NCI-H1417 treated with DMSO at 0.1 percent for 48 hours (cell line): Measurements from ENCODE around the gene PSMC6.
"Not testable (repeated sequence)": the region's sequence is repeated elsewhere in the genome, so short reads cannot be mapped to it uniquely, and the experiment has no call there.

Experiments used
- DNase-seq: peaks from one replicate; lab custom pipeline; 2025; lab: John Stamatoyannopoulos, UW

Gene PSMC6

DNA sequence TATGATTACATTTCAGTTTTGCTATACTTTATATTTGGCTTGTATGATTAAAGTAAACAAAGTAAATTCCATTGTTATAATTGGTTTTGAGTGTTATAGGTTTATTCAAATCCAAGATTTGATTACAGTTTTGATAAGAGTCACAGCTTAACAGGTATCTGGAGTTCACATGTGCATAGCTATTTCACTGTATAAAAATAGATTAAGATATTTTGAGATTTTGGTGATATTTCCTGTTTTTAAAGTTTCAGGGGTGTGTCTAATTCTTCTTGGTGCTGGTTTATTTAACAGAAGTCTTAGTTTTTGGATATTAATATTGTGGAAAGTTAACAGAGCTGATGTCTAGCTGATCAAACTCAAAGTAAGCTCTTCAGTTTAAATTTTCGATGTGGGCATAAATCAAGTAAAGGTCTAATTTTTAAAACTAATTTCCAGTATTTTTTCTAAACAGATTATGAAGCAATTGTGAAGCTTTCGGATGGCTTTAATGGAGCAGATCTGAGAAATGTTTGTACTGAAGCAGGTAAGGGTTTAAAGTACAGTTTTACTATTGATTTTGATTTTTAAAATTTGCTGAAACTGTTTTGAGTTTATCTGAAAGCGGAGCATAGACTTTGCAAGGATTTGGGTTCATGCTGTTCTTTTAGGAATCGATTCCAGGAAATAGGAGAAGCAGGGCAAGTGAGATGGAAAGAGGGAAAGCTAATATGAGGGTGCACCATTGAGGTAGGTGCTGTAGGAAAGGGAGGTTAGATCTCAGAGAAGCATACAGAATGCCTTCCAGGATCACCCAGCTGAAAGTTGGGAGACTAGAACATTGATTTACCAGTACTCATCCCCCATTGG is 16.7 kb downstream of the PSMC6 start:
- no peak for DNase-seq

DNA sequence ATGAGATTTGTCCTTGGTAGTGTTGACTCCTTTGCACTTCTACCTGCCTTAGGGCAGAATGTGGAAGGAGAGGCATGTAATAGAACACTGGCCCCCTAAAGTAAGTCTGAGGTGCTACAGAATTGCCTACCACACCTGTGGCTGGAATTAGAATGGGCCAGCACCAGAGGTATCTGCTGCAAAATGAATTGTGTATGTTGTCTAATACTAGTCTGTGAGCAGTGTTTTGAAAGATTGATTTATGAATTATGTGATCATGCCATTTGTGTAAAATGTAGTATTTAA is 17.3 kb downstream of the PSMC6 start:
- DNase-seq, result no peak

DNA sequence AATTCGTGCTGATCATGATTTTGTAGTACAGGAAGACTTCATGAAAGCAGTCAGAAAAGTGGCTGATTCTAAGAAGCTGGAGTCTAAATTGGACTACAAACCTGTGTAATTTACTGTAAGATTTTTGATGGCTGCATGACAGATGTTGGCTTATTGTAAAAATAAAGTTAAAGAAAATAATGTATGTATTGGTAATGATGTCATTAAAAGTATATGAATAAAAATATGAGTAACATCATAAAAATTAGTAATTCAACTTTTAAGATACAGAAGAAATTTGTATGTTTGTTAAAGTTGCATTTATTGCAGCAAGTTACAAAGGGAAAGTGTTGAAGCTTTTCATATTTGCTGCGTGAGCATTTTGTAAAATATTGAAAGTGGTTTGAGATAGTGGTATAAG is 20.5 kb downstream of the PSMC6 start:
- DNase-seq, result not testable (repeated sequence)

DNA sequence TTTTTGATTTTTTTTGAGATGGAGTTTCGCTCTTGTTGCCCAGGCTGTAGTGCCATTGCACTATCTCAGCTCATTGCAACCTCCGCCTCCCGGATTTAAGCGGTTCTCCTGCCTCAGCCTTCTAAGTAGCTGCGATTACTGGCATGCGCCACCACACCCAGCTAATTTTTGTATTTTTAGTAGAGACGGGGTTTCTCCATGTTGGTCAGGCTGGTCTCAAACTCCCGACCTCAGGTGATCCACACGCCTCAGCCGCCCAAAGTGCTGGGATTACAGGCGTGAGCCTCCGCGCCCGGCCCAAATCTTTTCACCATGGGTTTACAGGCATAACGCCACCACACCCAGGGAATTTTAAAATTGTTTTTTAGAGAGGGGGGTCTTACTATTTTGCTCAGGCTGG is 22.0 kb downstream of the PSMC6 start:
- not testable (repeated sequence) for DNase-seq

DNA sequence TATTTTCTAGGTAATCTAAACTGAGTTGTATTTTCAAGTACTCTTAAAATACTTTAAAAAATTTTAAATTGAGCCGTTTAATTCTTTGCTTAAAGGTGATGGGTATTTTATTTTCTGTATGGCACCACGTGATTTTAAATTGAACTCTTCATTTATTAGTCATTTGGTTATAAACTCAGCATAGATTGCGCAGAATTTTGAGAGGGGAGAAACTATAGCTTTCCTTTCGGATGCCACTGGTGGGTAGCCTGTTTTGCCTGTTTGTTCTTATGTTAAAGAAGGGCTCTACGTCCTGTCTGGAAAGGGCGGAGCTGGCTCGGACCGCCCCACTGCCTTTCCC is 22.6 kb downstream of the PSMC6 start:
- no peak for DNase-seq

DNA sequence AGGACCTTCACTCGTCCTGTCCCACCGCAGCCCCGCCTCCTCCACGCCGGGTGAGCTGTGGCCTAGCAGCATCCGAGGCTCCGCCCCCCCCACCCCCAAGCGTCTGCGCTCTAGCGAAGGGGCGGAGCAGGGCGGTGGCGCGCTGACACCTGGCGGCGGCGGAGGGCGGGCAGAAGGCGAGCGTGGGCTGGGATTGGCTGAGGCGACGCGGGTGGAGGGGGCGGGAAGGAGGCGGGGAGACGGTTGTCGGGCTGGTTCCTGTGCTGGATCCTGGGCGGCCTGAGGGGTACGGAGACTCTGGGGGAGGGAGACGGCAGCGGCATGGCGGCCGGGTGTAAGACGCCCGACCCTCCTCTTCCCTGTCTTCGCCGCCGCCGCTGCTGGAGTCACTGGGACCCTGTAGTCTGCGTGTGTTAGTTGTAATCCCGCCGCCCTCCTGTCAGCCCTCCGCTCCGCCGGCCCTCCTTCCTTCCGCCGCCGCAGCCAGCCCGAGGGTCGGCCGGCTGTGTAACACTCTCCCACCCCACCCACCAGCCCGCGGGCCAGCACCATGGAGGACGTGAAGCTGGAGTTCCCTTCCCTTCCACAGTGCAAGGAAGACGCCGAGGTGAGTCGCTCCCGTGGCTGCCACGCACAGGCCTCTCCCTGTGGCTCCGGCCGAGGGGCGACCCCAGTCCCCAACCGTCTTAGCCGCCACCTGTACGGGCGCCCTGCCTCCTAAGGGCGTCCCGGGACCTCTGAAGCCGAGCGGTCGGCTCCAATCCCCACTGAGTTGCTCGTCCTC is 23.1 kb downstream of the PSMC6 start, which contains the start of gene STYX:
TSS of gene STYX (plus strand) at position 242 of the 784 bp plus-strand sequence. CDS start at position 551, 309 bp downstream.
- DNase-seq, result peak; percentile 99

DNA sequence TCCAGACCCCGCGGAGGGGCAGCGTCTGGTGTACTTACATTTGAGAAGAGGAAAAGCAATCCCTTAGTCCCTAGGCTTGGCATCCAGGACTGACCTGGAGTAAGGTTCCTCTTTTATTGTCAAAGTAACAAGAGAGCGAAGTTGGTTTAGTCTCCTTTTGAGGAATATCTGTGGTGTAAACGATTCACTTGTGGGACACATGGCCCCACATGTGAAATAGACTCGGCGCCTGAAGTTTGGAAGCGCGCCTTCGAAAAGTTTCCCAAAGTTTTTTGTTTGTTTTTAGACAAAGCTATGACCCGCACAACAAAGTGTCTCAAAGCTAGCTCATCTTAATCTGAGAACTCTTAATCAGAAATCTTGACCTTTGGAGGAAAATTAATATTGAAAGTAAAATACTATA is 23.7 kb downstream of the PSMC6 start:
- no peak for DNase-seq

DNA sequence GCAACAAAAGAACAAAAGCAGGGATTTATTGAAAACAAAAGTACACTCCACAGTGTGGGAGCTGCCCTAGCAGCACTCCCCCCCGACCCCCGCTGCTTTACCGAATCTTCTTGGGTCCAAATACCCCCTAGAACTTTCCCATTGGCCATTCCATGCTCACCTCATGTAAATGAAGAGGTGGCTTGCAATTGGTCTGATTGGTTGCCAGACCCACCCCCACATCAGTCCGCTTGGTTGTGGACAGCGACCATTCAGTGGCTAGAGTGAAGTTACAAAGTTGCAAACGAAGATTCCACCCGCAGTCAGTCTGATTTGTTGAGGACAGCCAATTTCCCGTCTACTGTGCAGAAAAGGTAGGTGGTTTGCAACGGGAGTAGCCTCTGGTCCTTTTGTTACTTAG is 26.8 kb downstream of the PSMC6 start:
- no peak for DNase-seq

DNA sequence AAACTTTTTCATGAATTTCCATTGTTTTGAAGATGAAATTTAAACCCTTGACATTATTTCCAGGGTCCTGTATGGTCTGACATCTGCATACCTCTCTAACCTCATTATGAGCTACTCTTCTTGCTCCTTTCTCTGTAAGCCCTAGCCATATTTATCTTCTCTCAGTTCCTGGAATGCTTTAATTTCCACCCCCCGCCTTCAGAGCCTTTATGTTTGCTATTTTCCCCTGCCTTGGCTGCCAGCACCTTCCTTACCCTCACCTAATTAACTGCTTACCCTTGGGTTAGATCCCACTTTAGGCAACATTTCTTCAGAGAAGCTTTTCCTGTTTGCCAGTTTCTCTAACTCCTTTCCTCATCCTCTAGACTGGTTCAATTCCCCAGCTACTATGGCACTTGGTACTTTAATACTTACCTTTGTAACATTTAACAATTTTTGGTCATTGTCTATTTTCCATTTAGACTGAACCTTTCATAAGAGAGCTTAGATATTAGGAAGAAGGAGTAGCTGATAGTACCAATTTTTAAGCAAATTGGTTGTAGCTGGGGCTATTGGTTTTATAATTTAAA is 29.0 kb downstream of the PSMC6 start:
- DNase-seq, result no peak

DNA sequence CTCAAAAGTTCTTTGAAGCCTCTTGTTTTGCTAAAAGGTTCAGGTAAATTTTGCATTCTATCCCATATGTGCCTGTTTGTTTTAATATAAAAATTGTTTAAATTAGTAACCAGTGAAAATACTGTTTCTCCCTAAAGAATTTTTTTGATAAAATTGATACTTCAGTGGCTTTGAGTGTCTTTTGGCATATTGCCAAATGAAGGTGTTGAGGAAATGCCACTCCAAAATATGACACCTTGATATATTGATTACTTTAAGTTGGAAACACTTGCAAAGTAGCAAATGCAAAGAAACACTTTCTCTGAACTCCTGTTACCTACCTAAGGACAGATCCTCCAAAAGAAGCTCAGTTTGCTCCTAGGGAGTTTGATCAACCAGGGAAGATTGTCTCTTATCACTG is 31.4 kb downstream of the PSMC6 start:
- no peak for DNase-seq

DNA sequence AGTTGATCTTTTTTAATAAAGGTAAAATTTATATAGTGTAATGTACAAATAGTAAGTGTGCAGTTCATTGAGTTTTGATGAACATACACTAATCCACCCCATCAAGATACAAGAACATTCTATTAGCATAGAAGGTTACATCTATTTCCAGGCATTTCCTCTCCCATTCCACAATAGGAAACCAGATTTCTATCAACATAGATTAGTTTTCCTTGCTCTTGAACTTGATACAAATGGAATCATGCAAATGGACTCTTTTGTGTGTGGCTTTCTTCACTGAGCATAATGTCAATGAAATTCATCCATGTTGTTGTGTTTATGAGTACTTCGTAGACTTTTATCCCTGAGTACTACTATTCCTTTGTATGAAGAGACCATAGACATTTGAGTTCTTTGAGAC is 33.8 kb downstream of the PSMC6 start:
- no peak for DNase-seq

DNA sequence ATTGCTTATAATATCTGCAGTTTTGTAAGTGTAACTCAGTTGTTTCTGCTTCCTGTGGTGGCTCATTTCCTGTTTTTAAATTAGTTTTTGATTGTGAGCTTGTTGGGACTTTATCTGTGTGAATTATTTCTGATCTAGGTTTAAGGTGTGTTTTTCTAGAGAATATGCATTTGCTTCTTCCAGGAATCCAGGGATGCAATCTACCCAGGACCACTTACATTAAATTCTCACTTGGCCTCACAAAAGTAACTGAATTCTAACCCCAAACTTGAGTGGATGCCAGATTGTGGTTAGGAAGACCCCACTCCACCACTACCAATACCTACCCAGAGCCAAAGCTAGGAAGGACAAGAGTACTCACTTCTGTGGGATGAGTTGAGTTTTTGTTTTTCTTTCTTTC is 34.9 kb downstream of the PSMC6 start:
- DNase-seq, result no peak

DNA sequence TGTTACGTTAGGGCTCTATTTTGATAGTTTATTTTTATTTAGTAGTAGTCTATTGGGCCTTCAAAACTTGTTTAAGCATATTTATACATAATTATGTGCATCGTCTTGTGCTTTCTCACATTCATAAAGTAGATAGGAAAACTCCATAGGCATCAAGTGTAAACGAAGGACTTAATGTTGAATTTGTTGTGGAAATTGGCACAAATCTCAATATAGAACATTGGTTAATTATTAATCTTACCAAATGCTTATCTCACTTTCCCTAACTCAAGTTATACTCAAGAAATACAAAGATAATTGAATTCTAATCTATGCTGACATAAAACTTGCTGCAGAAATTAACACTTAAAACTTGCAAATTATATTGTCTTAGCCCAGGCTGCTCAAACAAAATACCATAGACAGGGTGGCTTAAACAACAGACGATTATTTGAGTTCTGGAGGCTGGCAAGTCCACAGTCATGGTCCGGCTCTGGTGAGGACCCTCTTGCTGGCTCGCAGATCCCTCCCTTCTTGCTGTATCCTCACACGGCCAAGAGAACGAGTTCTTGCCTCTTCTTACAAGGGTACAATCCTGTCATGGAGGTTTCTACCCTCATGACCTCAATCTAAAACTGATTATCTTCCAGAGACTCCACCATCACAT is 41.8 kb downstream of the PSMC6 start:
- no peak for DNase-seq

DNA sequence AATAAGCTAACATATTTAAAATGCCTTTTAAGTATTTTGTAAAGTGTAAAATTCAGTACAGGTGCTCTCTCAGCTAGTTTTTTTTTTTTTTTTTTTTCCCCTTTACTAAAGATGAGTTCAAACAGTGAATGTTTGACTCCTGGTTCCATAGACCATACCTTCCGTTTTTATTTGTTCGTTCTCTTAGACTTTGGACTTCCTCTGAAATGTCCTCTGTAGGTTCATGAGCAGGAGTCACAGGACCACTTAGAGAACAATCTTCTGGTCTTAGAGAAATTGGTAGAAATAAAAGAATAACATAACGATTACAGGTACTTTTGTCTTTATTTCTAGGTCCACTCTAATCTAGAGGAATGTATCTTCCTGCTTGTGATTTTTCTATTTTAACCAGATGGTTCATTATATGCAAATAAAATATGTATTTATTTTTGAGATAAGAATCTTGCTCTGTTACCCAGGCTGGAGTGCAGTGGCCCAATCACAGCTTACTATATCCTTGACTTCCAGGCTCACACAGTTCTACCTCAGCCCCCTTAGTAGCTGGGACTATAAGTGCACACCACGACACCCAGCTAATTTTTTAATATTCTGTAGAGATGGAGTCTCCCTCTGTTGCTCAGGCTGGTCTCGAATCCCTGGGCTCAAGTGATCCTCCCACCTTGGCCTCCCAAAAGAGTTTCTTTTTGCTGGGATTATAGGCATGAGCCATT is 48.8 kb downstream of the PSMC6 start:
- no peak for DNase-seq

DNA sequence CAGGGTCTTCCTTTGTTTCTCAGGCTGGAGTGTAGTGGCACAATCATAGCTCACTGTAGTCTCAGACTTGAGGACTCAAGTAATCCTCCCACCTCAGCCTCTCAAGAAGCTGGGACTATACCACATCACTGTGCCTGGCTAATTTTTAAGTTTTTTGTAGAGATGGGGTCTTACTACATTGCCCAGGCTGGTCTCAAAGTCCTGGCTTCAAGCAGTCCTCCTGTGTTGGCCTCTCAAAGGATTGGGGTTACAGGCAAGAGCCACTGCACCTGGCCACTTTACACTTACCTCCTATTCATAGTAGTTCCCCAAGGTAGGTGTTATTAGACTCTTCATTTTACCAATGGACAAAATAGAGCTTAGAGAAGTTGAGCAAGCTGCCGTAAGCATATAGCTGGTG is 52.1 kb downstream of the PSMC6 start:
- DNase-seq, result no peak

DNA sequence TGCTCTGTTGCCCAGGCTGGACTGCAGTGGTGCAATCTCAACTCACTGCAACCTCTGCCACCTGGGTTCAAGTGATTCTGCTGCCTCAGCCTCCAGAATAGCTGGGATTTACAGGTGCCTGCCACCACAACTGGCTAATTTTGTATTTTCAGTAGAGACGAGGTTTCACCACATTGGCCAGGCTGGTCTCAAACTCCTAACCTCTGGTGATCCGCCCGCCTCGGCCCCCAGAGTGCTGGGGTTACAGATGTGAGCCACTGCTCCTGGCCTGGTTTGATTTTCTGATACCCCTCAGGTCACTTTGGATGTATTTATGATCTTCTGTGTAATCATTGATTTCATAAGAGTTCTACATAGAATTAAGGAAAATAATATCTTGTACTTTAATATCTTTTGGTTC is 55.9 kb downstream of the PSMC6 start:
- DNase-seq, result not testable (repeated sequence)

DNA sequence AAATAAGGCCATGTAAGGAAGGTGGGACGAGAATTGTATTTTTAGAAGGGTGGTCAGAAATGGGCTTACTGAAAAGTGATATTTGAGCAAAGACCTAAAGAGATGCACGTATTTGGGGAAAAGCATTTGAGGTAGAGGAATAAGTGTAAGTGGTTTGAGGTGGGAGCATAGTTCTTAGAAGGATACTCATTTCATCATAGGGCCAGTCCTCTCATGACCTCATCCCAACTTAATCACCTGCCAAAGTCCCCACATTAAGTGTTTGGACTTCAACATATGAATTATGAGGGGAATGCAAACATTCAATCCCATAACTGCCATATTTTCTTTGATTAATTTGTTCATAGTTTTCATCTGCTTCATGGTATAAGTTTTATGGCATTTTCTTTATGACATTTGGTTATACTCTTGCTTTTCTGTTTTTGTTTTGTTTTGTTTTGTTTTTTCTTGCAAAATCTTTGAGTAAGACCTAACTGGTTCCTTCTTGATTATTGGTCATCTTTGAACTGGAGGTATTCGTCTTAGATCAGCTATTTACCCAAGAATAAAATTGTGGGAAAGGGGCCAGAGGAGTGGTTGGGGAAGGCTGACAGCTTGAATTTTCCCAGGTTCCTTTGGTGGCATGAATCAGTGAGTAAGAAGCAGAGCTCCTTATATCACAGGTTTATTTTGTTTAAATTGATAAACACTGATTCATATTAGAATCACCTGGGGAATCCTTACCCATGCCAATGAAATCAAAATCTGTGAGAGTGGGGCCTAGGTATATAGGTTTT is 60.2 kb downstream of the PSMC6 start:
- DNase-seq, result no peak

DNA sequence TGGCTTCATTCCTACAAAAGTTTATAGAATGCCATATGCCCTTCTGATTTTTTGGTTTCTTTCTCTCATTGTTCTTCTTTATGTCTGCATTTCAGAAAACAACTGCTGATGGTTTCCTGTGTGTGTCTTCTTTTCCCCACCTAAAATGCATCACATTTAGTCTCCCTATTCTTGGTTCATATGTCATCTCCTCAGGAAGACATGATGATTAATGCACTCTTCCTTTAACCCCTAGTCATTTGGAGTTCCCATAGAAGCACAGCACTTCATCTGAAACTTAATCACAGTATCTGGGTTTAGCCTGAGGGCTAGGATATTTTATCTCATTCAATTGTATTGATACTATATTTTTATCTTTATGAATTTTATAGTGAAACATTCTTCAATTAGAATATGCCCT is 62.9 kb downstream of the PSMC6 start:
- DNase-seq, result no peak

DNA sequence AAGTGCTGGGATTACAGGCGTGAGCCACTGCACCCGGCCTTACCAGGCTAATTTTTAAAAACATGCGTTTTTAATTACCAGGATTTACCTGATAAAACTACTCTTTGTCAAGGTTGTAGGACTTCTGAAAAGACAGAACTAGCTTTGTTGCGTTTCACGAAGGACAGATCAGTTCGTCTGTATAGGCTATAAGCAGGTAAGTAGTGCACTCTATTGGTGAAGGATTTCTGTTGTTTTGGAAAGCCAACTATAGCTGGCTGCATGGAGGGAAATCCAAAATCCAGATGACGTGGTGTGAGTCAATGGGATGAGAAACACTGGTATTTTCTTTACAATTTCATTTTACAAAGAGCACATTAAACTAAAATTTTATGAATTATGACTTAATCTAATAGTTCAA is 69.8 kb downstream of the PSMC6 start:
- DNase-seq, result no peak
